NCI-H1105 (cell line): ENCODE data around the gene CCNY.
A peak's percentile ranks its signal among the peaks of the same experiment; 100 is the strongest.
"Not testable (repeated sequence)": the region's sequence is repeated elsewhere in the genome, so short reads cannot be mapped to it uniquely, and the experiment has no call there.

Experiments used
- DNase-seq: peaks from one replicate; lab custom pipeline; 2025; lab: John Stamatoyannopoulos, UW

CCNY gene

GRCh38 chr10:35487336-35488034 is 151.2 kb downstream of the CCNY start:
- DNase-seq = no peak

- DNase-seq = no peak
These were observed 151.9 kb downstream of the CCNY start for GRCh38 chr10:35488228-35488627.

GRCh38 chr10:35492386-35493195 is 156.3 kb downstream of the CCNY start:
- no peak for DNase-seq

GRCh38 chr10:35493196-35494118 is 157.1 kb downstream of the CCNY start:
- DNase-seq = no peak

- DNase-seq = no peak
These were observed 159.3 kb downstream of the CCNY start for GRCh38 chr10:35495521-35496119.

GRCh38 chr10:35497909-35498308 is 161.6 kb downstream of the CCNY start:
- DNase-seq = no peak

GRCh38 chr10:35498693-35499092 is 162.4 kb downstream of the CCNY start:
- DNase-seq = no peak

GRCh38 chr10:35501923-35502322 is 165.6 kb downstream of the CCNY start:
- DNase-seq = no peak

GRCh38 chr10:35502692-35503091 is 166.4 kb downstream of the CCNY start:
- DNase-seq = no peak

- peak; percentile 68 for DNase-seq
These were observed 167.3 kb downstream of the CCNY start for GRCh38 chr10:35503578-35503977.

GRCh38 chr10:35504132-35504531 is 167.8 kb downstream of the CCNY start:
- DNase-seq = no peak

- no peak for DNase-seq
These were observed 169.0 kb downstream of the CCNY start for GRCh38 chr10:35505241-35505873.

GRCh38 chr10:35506741-35507140 is 170.4 kb downstream of the CCNY start:
- DNase-seq = no peak

GRCh38 chr10:35507519-35508109 is 171.3 kb downstream of the CCNY start:
- no peak for DNase-seq

- no peak for DNase-seq
These were observed 172.3 kb downstream of the CCNY start for GRCh38 chr10:35508647-35509046.

- DNase-seq = no peak
These were observed 174.6 kb downstream of the CCNY start for GRCh38 chr10:35510891-35511290.

GRCh38 chr10:35511647-35512046 is 175.3 kb downstream of the CCNY start:
- no peak for DNase-seq

- no peak for DNase-seq
These were observed 179.9 kb downstream of the CCNY start for GRCh38 chr10:35516102-35516670.

GRCh38 chr10:35517431-35518181 is 181.3 kb downstream of the CCNY start:
- no peak for DNase-seq

- not testable (repeated sequence) for DNase-seq
These were observed 181.9 kb downstream of the CCNY start for GRCh38 chr10:35518187-35518586.
